ENCODE results near the gene VSIR.

GRCh38 chr10:71765176-71765904, 8.0 kb downstream of the VSIR start:
- TF ChIP-seq EZH2phosphoT487 (IDR thresholded peaks at IDR 0.05; ENCODE audit: insufficient read depth, low read depth), result no peak
- no peak for TF ChIP-seq EZH2 (IDR thresholded peaks at IDR 0.05; ENCODE audit: insufficient read depth, poor library complexity, severe bottlenecking)

All from GM23248 (cell line).